ENCODE measurements around the gene FAM186B.

GRCh38 chr12:49566361-49566760, 39.1 kb downstream of the FAM186B start:
- TF ChIP-seq CTCF (conservative IDR thresholded peaks at IDR 0.05 in 1 of 2, IDR thresholded peaks at IDR 0.05 in 1 of 2; ENCODE audit: low read depth in 1 of 2, low read length in 2 of 2) (no peak), EZH2 (IDR thresholded peaks at IDR 0.05; ENCODE audit: low read length, missing control alignments) (no peak)

All from fibroblast of lung (primary cell).